Measurements from ENCODE around the gene AMT. TPM values are rescaled to one million over a fixed set of nuclear protein-coding genes. Genes with fewer than 3 reads are reported as not detected.

AMT gene
- total RNA-seq, 1 experiment from 2014 or later: 66.6 TPM

DNA sequence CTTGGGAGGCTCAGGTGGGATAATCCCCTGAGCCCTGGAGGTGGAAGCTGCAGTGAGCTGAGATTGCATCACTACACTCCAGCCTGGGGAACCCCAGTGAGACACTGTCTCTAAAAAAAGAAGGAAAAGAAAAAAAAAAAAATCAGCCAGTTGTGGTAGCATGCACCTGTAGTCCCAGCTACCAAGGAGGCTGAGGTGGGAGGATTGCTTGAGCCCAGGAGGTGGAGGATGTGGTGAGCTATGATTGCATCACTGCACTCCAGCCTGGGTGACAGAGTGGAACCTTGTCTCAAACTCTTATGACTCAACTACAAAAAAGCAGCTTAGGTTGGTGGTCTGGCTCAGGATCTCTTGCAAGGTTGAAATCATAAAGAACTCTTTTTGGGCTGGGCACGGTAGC is 44.8 kb downstream of the AMT start (continued):
- TF ChIP-seq, protein P1, sequence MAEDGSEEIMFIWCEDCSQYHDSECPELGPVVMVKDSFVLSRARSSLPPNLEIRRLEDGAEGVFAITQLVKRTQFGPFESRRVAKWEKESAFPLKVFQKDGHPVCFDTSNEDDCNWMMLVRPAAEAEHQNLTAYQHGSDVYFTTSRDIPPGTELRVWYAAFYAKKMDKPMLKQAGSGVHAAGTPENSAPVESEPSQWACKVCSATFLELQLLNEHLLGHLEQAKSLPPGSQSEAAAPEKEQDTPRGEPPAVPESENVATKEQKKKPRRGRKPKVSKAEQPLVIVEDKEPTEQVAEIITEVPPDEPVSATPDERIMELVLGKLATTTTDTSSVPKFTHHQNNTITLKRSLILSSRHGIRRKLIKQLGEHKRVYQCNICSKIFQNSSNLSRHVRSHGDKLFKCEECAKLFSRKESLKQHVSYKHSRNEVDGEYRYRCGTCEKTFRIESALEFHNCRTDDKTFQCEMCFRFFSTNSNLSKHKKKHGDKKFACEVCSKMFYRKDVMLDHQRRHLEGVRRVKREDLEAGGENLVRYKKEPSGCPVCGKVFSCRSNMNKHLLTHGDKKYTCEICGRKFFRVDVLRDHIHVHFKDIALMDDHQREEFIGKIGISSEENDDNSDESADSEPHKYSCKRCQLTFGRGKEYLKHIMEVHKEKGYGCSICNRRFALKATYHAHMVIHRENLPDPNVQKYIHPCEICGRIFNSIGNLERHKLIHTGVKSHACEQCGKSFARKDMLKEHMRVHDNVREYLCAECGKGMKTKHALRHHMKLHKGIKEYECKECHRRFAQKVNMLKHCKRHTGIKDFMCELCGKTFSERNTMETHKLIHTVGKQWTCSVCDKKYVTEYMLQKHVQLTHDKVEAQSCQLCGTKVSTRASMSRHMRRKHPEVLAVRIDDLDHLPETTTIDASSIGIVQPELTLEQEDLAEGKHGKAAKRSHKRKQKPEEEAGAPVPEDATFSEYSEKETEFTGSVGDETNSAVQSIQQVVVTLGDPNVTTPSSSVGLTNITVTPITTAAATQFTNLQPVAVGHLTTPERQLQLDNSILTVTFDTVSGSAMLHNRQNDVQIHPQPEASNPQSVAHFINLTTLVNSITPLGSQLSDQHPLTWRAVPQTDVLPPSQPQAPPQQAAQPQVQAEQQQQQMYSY (CRISPR knock-in tag; IDR thresholded peaks at IDR 0.05): no peak
- TF ChIP-seq NR2C2 (CRISPR knock-in tag; IDR thresholded peaks at IDR 0.05): no peak
- TF ChIP-seq, protein P2, sequence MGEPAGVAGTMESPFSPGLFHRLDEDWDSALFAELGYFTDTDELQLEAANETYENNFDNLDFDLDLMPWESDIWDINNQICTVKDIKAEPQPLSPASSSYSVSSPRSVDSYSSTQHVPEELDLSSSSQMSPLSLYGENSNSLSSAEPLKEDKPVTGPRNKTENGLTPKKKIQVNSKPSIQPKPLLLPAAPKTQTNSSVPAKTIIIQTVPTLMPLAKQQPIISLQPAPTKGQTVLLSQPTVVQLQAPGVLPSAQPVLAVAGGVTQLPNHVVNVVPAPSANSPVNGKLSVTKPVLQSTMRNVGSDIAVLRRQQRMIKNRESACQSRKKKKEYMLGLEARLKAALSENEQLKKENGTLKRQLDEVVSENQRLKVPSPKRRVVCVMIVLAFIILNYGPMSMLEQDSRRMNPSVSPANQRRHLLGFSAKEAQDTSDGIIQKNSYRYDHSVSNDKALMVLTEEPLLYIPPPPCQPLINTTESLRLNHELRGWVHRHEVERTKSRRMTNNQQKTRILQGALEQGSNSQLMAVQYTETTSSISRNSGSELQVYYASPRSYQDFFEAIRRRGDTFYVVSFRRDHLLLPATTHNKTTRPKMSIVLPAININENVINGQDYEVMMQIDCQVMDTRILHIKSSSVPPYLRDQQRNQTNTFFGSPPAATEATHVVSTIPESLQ (CRISPR knock-in tag; IDR thresholded peaks at IDR 0.05): no peak
- TF ChIP-seq EMX1 (CRISPR knock-in tag; IDR thresholded peaks at IDR 0.05): no peak
- no peak for TF ChIP-seq TCF7 (CRISPR knock-in tag; IDR thresholded peaks at IDR 0.05; ENCODE audit: low read depth)
- TF ChIP-seq, protein P3, sequence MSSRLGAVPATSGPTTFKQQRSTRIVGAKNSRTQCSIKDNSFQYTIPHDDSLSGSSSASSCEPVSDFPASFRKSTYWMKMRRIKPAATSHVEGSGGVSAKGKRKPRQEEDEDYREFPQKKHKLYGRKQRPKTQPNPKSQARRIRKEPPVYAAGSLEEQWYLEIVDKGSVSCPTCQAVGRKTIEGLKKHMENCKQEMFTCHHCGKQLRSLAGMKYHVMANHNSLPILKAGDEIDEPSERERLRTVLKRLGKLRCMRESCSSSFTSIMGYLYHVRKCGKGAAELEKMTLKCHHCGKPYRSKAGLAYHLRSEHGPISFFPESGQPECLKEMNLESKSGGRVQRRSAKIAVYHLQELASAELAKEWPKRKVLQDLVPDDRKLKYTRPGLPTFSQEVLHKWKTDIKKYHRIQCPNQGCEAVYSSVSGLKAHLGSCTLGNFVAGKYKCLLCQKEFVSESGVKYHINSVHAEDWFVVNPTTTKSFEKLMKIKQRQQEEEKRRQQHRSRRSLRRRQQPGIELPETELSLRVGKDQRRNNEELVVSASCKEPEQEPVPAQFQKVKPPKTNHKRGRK (CRISPR knock-in tag; IDR thresholded peaks at IDR 0.05; ENCODE audit: borderline replicate concordance): no peak
- no peak for TF ChIP-seq TP53 (CRISPR knock-in tag; IDR thresholded peaks at IDR 0.05)
- TF ChIP-seq, protein P4, sequence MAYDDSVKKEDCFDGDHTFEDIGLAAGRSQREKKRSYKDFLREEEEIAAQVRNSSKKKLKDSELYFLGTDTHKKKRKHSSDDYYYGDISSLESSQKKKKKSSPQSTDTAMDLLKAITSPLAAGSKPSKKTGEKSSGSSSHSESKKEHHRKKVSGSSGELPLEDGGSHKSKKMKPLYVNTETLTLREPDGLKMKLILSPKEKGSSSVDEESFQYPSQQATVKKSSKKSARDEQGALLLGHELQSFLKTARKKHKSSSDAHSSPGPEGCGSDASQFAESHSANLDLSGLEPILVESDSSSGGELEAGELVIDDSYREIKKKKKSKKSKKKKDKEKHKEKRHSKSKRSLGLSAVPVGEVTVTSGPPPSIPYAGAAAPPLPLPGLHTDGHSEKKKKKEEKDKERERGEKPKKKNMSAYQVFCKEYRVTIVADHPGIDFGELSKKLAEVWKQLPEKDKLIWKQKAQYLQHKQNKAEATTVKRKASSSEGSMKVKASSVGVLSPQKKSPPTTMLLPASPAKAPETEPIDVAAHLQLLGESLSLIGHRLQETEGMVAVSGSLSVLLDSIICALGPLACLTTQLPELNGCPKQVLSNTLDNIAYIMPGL (CRISPR knock-in tag; IDR thresholded peaks at IDR 0.05): no peak
- TF ChIP-seq ZNF317 (CRISPR knock-in tag; IDR thresholded peaks at IDR 0.05; ENCODE audit: borderline replicate concordance, low read depth): no peak
- TF ChIP-seq, protein P5, sequence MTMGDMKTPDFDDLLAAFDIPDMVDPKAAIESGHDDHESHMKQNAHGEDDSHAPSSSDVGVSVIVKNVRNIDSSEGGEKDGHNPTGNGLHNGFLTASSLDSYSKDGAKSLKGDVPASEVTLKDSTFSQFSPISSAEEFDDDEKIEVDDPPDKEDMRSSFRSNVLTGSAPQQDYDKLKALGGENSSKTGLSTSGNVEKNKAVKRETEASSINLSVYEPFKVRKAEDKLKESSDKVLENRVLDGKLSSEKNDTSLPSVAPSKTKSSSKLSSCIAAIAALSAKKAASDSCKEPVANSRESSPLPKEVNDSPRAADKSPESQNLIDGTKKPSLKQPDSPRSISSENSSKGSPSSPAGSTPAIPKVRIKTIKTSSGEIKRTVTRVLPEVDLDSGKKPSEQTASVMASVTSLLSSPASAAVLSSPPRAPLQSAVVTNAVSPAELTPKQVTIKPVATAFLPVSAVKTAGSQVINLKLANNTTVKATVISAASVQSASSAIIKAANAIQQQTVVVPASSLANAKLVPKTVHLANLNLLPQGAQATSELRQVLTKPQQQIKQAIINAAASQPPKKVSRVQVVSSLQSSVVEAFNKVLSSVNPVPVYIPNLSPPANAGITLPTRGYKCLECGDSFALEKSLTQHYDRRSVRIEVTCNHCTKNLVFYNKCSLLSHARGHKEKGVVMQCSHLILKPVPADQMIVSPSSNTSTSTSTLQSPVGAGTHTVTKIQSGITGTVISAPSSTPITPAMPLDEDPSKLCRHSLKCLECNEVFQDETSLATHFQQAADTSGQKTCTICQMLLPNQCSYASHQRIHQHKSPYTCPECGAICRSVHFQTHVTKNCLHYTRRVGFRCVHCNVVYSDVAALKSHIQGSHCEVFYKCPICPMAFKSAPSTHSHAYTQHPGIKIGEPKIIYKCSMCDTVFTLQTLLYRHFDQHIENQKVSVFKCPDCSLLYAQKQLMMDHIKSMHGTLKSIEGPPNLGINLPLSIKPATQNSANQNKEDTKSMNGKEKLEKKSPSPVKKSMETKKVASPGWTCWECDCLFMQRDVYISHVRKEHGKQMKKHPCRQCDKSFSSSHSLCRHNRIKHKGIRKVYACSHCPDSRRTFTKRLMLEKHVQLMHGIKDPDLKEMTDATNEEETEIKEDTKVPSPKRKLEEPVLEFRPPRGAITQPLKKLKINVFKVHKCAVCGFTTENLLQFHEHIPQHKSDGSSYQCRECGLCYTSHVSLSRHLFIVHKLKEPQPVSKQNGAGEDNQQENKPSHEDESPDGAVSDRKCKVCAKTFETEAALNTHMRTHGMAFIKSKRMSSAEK (CRISPR knock-in tag; IDR thresholded peaks at IDR 0.05; ENCODE audit: borderline replicate concordance): no peak
- TF ChIP-seq, protein P6, sequence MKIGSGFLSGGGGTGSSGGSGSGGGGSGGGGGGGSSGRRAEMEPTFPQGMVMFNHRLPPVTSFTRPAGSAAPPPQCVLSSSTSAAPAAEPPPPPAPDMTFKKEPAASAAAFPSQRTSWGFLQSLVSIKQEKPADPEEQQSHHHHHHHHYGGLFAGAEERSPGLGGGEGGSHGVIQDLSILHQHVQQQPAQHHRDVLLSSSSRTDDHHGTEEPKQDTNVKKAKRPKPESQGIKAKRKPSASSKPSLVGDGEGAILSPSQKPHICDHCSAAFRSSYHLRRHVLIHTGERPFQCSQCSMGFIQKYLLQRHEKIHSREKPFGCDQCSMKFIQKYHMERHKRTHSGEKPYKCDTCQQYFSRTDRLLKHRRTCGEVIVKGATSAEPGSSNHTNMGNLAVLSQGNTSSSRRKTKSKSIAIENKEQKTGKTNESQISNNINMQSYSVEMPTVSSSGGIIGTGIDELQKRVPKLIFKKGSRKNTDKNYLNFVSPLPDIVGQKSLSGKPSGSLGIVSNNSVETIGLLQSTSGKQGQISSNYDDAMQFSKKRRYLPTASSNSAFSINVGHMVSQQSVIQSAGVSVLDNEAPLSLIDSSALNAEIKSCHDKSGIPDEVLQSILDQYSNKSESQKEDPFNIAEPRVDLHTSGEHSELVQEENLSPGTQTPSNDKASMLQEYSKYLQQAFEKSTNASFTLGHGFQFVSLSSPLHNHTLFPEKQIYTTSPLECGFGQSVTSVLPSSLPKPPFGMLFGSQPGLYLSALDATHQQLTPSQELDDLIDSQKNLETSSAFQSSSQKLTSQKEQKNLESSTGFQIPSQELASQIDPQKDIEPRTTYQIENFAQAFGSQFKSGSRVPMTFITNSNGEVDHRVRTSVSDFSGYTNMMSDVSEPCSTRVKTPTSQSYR (CRISPR knock-in tag; IDR thresholded peaks at IDR 0.05): no peak
